HepG2 (cell line): ENCODE results near the gene WDR86. TPM values are rescaled to one million over a fixed set of nuclear protein-coding genes. Genes with fewer than 3 reads are reported as not detected.

Source experiments
- ATAC-seq: fragments of 200-7000 bp; cut with Tn5 transposase; 3 replicates; pipeline ENCODE4 v1.9.1; 2020; ENCODE audit warnings: mild to moderate bottlenecking, moderate library complexity
- BruUV-seq: library from RNA; stranded (reverse); fragments of 400-500 nt; replicated peaks from 2 replicates; lab custom pipeline; 2021; lab: Mats Ljungman, UMichigan
- CTCF ChIA-PET: fragments of 300-600 bp; formaldehyde crosslinking; extraction: SDS; loops from one replicate; lab custom pipeline; 2021; ENCODE audit warnings: low total read pairs, inconsistent platforms, low intra/inter-chr PET ratio; lab: Yijun Ruan, JAX
- POLR2A ChIA-PET: fragments of 350-600 bp; sonication (Branson Sonifier 250); formaldehyde crosslinking; loops from one replicate; lab custom pipeline; 2020; ENCODE audit warnings: antibody characterized with exemption, inconsistent platforms; lab: Yijun Ruan, JAX
- DNase-seq: peaks from one replicate; pipeline ENCODE4 v3.0.0-alpha.2; 2015; ENCODE audit warnings: low spot score
- FAIRE-seq: peaks from 3 replicates; lab custom pipeline; 2011; peaks lifted over from hg19 to GRCh38; lab: Jason Lieb, UNC
- H2AFZ ChIP-seq: one replicate; pipeline ENCODE4 v1.6.1; 2011; ENCODE audit warnings: low read length, inconsistent platforms
- H3K27ac ChIP-seq: fragments of 300-600 bp; 3 replicates; pipeline ENCODE4 v1.8.0; 2011; ENCODE audit warnings: mixed run types, mild to moderate bottlenecking, mixed read lengths, low read length, inconsistent platforms; ENCODE audit not compliant: insufficient read depth; ENCODE audit errors: extremely low read length
- H3K27me3 ChIP-seq, 2 experiments: fragments of 200-600 bp in 1 of 2; 2 replicates in 1 of 2; 3 replicates in 1 of 2; pipeline versions ENCODE4 v1.6.0 to v1.8.0; 2011; ENCODE audit warnings: low read length in 2 of 2, mild to moderate bottlenecking in 2 of 2, moderate library complexity in 2 of 2, inconsistent platforms in 1 of 2; ENCODE audit not compliant: insufficient read depth in 2 of 2, control insufficient read depth in 1 of 2
- H3K36me3 ChIP-seq, 2 experiments: fragments of 200-600 bp in 1 of 2; replicated peaks in 1 of 2; 2 replicates in 1 of 2; 3 replicates in 1 of 2; pipeline versions ENCODE4 v1.5.1 to v1.8.0; 2011; ENCODE audit warnings: low read length in 2 of 2, inconsistent platforms in 1 of 2; ENCODE audit not compliant: insufficient read depth in 2 of 2, control insufficient read depth in 1 of 2
- H3K4me1 ChIP-seq: 2 replicates; pipeline ENCODE4 v1.5.1; 2012; ENCODE audit warnings: low read length, inconsistent platforms; ENCODE audit not compliant: insufficient read depth
- H3K4me2 ChIP-seq: 2 replicates; pipeline ENCODE4 v1.6.0; 2011; ENCODE audit warnings: low read depth, low read length, inconsistent platforms
- H3K4me3 ChIP-seq, 3 experiments: fragments of 200-600 bp in 1 of 3; sonication (generic), shearing (Covaris generic) in 1 of 3; replicated peaks in 1 of 3; 2 replicates each; pipeline ENCODE4 v1.5.1; 2011 to 2016; ENCODE audit warnings: low read length in 3 of 3, inconsistent platforms in 2 of 3, low read depth in 2 of 3, mild to moderate bottlenecking in 2 of 3, control low read depth in 1 of 3, mixed read lengths in 1 of 3; ENCODE audit not compliant: insufficient read depth in 1 of 3
- H3K79me2 ChIP-seq: one replicate; pipeline ENCODE4 v1.6.1; 2011; ENCODE audit warnings: low read length, inconsistent platforms; ENCODE audit not compliant: insufficient read depth
- H3K9ac ChIP-seq: 2 replicates; pipeline ENCODE4 v1.6.0; 2011; ENCODE audit warnings: mild to moderate bottlenecking, low read depth, low read length, inconsistent platforms; ENCODE audit not compliant: insufficient read depth
- H3K9me3 ChIP-seq: 2 replicates; pipeline ENCODE4 v1.5.1; 2012; ENCODE audit warnings: mild to moderate bottlenecking, low read length
- H4K20me1 ChIP-seq: 2 replicates; pipeline ENCODE4 v1.6.0; 2011; ENCODE audit warnings: inconsistent platforms, mild to moderate bottlenecking, low read length, moderate library complexity; ENCODE audit not compliant: insufficient read depth
- ARNTL ChIP-seq: sonication (generic); formaldehyde crosslinking; IDR thresholded peaks from 2 replicates; pipeline ENCODE4 v1.4.0; 2020; ENCODE audit warnings: mild to moderate bottlenecking, missing genetic modification reagents
- JARID2 ChIP-seq: sonication (generic); formaldehyde crosslinking; IDR thresholded peaks from 2 replicates; pipeline ENCODE4 v1.8.1; 2023; ENCODE audit warnings: missing genetic modification reagents, inconsistent platforms; ENCODE audit not compliant: insufficient replicate concordance
- MYNN ChIP-seq: sonication (generic); formaldehyde crosslinking; IDR thresholded peaks from 2 replicates; pipeline ENCODE4 v1.4.0; 2020; ENCODE audit warnings: mild to moderate bottlenecking, low read depth, missing genetic modification reagents
- SMC3 ChIP-seq: IDR thresholded peaks from 2 replicates; pipeline ENCODE4 v1.6.1; 2011; ENCODE audit warnings: low read length, improper control_type of control experiment
- SOX13 ChIP-seq, 3 experiments: fragments of 450-650 bp in 1 of 3; sonication (generic) in 1 of 3; formaldehyde crosslinking in 1 of 3; IDR thresholded peaks in 2 of 3; conservative IDR thresholded peaks in 1 of 3; 2 replicates each; pipeline versions ENCODE4 v1.5.0 to v1.6.1; 2016 to 2020; ENCODE audit warnings: antibody characterized with exemption in 1 of 3, mild to moderate bottlenecking in 1 of 3, missing compliant biosample characterization in 1 of 3, missing genetic modification reagents in 1 of 3, moderate library complexity in 1 of 3
- ZNF501 ChIP-seq: sonication (generic); formaldehyde crosslinking; IDR thresholded peaks from 2 replicates; pipeline ENCODE4 v1.5.1; 2020; ENCODE audit warnings: mild to moderate bottlenecking, moderate library complexity, missing genetic modification reagents
- WGBS: methylation state at CpG from one replicate; pipeline ENCODE4 v1.1.6; 2017; ENCODE audit warnings: low lambda C conversion rate; 5-methylcytosine and 5-hydroxymethylcytosine counted together
- in situ Hi-C: cut with HindIII; loops from 2 replicates; pipeline ENCODE4 v1.10.0; 2017; ENCODE audit warnings: low pct_unique_long_range_greater_than_20kb; ENCODE audit not compliant: extremely low pct_ligation_motif_present
- intact Hi-C: fragments of 100-400 bp; cut with micrococcal nuclease; formaldehyde crosslinking; loops from one replicate; pipeline ENCODE4 v1.10.0; 2022; ENCODE audit not compliant: unreplicated experiment
- polyA plus RNA-seq, 8 experiments: library from polyadenylated mRNA; depleted of rRNA in 3 of 8; stranded (reverse) in 7 of 8; unstranded in 1 of 8; fragments of >200 nt; fragmentation: Illumina TruSeq in 4 of 8; extraction: Trizol in 4 of 8; gene quantifications; 2 replicates each; pipeline versions ENCODE4 v1.2.1 to v1.2.3, GENCODE V29; 2011 to 2016; ENCODE audit warnings: low read depth in 4 of 8, missing spikeins in 1 of 8, mixed read lengths in 1 of 8; ENCODE audit not compliant: insufficient read depth in 1 of 8
- total RNA-seq, 5 experiments: library from RNA; depleted of rRNA; stranded (reverse); fragments of >200 nt; fragmentation: Illumina TruSeq; extraction: Trizol; gene quantifications; 2 replicates each; pipeline ENCODE4 v1.2.3, GENCODE V29; 2016; ENCODE audit warnings: low read depth in 1 of 5
- TF ChIP-seq, protein P1 (sequence below): sonication (generic); formaldehyde crosslinking; IDR thresholded peaks from 2 replicates; pipeline ENCODE4 v1.4.0; 2020; ENCODE audit warnings: missing genetic modification reagents
- TF ChIP-seq, protein P2 (sequence below), 2 experiments: fragments of 450-650 bp in 1 of 2; sonication (generic) in 1 of 2; formaldehyde crosslinking in 1 of 2; IDR thresholded peaks; 2 replicates each; pipeline versions ENCODE4 v1.6.1 to v1.8.0; 2016 to 2022; ENCODE audit warnings: antibody characterized with exemption in 1 of 2, mild to moderate bottlenecking in 1 of 2, missing genetic modification reagents in 1 of 2
- TF ChIP-seq, protein P3 (sequence below): sonication (generic); formaldehyde crosslinking; IDR thresholded peaks from 2 replicates; pipeline ENCODE4 v1.5.0; 2020; ENCODE audit warnings: missing genetic modification reagents, mild to moderate bottlenecking, borderline replicate concordance
- TF ChIP-seq, protein P4 (sequence below): IDR thresholded peaks from 2 replicates; pipeline ENCODE4 v1.6.1; 2018; ENCODE audit warnings: missing genetic modification reagents, mild to moderate bottlenecking, missing compliant biosample characterization

WDR86 gene
- total and polyA plus RNA-seq, 2 of the 13 experiments (the other 11 are each of a cell fraction or from before 2014, with no cell fraction given): 0.11 to 2.9 TPM

DNA sequence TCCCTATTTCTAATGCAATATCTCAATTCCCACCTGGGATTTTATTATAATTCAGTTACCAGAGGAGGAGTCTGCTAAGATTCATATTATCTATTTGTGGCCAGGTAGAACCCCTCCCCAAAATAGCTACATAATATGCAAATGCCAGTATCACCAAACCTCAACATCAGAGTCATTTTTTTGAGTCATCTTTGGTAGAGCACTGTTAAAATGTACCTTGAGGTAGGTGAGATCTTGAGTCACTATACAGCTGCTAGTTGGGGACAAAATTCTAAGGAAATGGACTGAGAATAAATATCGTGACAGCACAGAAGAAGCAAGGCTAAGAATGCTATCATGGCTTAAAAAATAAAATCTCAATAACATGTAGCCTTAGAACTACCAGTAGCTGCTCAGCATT is 34.8 kb upstream of the WDR86 start:
- ChIA-PET CTCF (no interaction called here), POLR2A (no interaction called here)
- no peak overlapping the region for H3K4me2 ChIP-seq
- no peaks in the 10 kb centered on the region for H3K9me3 ChIP-seq
- 5% methylated on average over 1 of the region's 1 CpG for WGBS
- no peak overlapping the region for H3K9ac ChIP-seq
- no peak overlapping the region for H3K27ac ChIP-seq
- peaks cover 1 to 23% of the 10 kb centered on the region in 2 experiments; a peak in 4 of 5 replicates for H3K27me3 ChIP-seq
- intact Hi-C loops (loop anchor here (5.0 kb wide), 1 partner anchor 37 kb away; no protein-coding TSS in a partner anchor), in situ Hi-C loops (loop anchor here (5.0 kb wide), 1 partner anchor 77 kb away; no protein-coding TSS in a partner anchor)
- no peak for DNase-seq
- no peaks in the 10 kb centered on the region for H4K20me1 ChIP-seq
- no peak for FAIRE-seq
- H2AFZ ChIP-seq: no peak overlapping the region
- BruUV-seq: no TSS peak
- no peak for ATAC-seq
- no peaks in the 10 kb centered on the region for H3K4me1 ChIP-seq
- H3K36me3 ChIP-seq: no peaks in the 10 kb centered on the region
- no peaks in the 10 kb centered on the region for H3K79me2 ChIP-seq
- H3K4me3 ChIP-seq: no peak overlapping the region
- TF ChIP-seq SMC3 (no peak), MYNN (CRISPR knock-in tag) (no peak), JARID2 (CRISPR knock-in tag) (no peak), SOX13 (IDR thresholded peaks at IDR 0.05) (no peak), SOX13 (CRISPR knock-in tag; conservative IDR thresholded peaks at IDR 0.05 in 1 of 2, IDR thresholded peaks at IDR 0.05 in 1 of 2) (no peak), ARNTL (CRISPR knock-in tag) (no peak), ZNF501 (no peak)
- TF ChIP-seq, protein P1, sequence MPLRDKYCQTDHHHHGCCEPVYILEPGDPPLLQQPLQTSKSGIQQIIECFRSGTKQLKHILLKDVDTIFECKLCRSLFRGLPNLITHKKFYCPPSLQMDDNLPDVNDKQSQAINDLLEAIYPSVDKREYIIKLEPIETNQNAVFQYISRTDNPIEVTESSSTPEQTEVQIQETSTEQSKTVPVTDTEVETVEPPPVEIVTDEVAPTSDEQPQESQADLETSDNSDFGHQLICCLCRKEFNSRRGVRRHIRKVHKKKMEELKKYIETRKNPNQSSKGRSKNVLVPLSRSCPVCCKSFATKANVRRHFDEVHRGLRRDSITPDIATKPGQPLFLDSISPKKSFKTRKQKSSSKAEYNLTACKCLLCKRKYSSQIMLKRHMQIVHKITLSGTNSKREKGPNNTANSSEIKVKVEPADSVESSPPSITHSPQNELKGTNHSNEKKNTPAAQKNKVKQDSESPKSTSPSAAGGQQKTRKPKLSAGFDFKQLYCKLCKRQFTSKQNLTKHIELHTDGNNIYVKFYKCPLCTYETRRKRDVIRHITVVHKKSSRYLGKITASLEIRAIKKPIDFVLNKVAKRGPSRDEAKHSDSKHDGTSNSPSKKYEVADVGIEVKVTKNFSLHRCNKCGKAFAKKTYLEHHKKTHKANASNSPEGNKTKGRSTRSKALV (CRISPR knock-in tag): no peak
- TF ChIP-seq, protein P2, sequence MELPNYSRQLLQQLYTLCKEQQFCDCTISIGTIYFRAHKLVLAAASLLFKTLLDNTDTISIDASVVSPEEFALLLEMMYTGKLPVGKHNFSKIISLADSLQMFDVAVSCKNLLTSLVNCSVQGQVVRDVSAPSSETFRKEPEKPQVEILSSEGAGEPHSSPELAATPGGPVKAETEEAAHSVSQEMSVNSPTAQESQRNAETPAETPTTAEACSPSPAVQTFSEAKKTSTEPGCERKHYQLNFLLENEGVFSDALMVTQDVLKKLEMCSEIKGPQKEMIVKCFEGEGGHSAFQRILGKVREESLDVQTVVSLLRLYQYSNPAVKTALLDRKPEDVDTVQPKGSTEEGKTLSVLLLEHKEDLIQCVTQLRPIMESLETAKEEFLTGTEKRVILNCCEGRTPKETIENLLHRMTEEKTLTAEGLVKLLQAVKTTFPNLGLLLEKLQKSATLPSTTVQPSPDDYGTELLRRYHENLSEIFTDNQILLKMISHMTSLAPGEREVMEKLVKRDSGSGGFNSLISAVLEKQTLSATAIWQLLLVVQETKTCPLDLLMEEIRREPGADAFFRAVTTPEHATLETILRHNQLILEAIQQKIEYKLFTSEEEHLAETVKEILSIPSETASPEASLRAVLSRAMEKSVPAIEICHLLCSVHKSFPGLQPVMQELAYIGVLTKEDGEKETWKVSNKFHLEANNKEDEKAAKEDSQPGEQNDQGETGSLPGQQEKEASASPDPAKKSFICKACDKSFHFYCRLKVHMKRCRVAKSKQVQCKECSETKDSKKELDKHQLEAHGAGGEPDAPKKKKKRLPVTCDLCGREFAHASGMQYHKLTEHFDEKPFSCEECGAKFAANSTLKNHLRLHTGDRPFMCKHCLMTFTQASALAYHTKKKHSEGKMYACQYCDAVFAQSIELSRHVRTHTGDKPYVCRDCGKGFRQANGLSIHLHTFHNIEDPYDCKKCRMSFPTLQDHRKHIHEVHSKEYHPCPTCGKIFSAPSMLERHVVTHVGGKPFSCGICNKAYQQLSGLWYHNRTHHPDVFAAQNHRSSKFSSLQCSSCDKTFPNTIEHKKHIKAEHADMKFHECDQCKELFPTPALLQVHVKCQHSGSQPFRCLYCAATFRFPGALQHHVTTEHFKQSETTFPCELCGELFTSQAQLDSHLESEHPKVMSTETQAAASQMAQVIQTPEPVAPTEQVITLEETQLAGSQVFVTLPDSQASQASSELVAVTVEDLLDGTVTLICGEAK (IDR thresholded peaks at IDR 0.05): no peak
- TF ChIP-seq, protein P2 (CRISPR knock-in tag; IDR thresholded peaks at IDR 0.05): no peak
- TF ChIP-seq, protein P3, sequence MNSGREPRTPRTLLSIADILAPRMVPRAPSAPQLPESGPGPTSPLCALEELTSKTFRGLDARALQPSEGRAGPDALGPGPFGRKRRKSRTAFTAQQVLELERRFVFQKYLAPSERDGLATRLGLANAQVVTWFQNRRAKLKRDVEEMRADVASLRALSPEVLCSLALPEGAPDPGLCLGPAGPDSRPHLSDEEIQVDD: no peak
- TF ChIP-seq, protein P4, sequence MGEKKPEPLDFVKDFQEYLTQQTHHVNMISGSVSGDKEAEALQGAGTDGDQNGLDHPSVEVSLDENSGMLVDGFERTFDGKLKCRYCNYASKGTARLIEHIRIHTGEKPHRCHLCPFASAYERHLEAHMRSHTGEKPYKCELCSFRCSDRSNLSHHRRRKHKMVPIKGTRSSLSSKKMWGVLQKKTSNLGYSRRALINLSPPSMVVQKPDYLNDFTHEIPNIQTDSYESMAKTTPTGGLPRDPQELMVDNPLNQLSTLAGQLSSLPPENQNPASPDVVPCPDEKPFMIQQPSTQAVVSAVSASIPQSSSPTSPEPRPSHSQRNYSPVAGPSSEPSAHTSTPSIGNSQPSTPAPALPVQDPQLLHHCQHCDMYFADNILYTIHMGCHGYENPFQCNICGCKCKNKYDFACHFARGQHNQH (CRISPR knock-in tag): no peak
